HCT116 (cell line): ENCODE results near the gene C17orf114.

ENCODE experiments used
- ATAC-seq: fragments of 200-7000 bp; cut with Tn5 transposase; 2 replicates; pipeline ENCODE4 v1.9.1; 2020; ENCODE audit warnings: mild to moderate bottlenecking, moderate library complexity
- BruUV-seq: library from RNA; stranded (reverse); fragments of 400-500 nt; replicated peaks from 2 replicates; lab custom pipeline; 2021; lab: Mats Ljungman, UMichigan
- CTCF ChIA-PET: fragments of 300-600 bp; sonication (Branson Sonifier 250); formaldehyde crosslinking; loops from one replicate; lab custom pipeline; 2021; ENCODE audit warnings: antibody characterized with exemption; lab: Charles Lee
- POLR2A ChIA-PET: fragments of 300-600, 350-600 bp; sonication (Branson Sonifier 250); formaldehyde crosslinking; loops from one replicate; lab custom pipeline; 2021; ENCODE audit warnings: antibody characterized with exemption; lab: Charles Lee
- RAD21 ChIA-PET, 2 experiments: fragments of 300-600 bp; sonication (Branson Sonifier 250); formaldehyde crosslinking; loops; one replicate each; lab custom pipeline; 2023; ENCODE audit warnings: low total read pairs in 2 of 2; ENCODE audit not compliant: uncharacterized antibody in 2 of 2, unreplicated experiment in 2 of 2, low non-redundant PET in 1 of 2; lab: Charles Lee
- DNase-seq: peaks from one replicate; pipeline ENCODE4 v3.0.0-alpha.2; 2010; ENCODE audit warnings: low read depth, low spot score
- H2AFZ ChIP-seq: fragments of 200-600 bp; shearing (Covaris generic), sonication (generic); 2 replicates; pipeline ENCODE4 v1.6.1; 2017; ENCODE audit warnings: low read depth, mixed run types, mixed read lengths, antibody characterized with exemption, low read length; ENCODE audit not compliant: poor library complexity, severe bottlenecking
- H3K27ac ChIP-seq: 2 replicates; pipeline ENCODE4 v1.5.1; 2012; ENCODE audit warnings: low read depth, low read length
- H3K27me3 ChIP-seq: fragments of 200-600 bp; sonication (generic); 2 replicates; pipeline ENCODE4 v1.6.1; 2016; ENCODE audit warnings: mixed run types, low read length, mixed read lengths; ENCODE audit not compliant: insufficient read depth
- H3K36me3 ChIP-seq, 2 experiments: fragments of 200-500 bp in 1 of 2; fragments of 200-600 bp in 1 of 2; sonication (Bioruptor generic) in 1 of 2; sonication (generic) in 1 of 2; 2 replicates each; pipeline versions ENCODE4 v1.5.1 to v1.6.1; 2014 to 2016; ENCODE audit warnings: low read length in 2 of 2, inconsistent platforms in 1 of 2, mixed read lengths in 1 of 2, mixed run types in 1 of 2; ENCODE audit not compliant: insufficient read depth in 2 of 2, control insufficient read depth in 1 of 2
- H3K4me1 ChIP-seq, 2 experiments: fragments of 200-600 bp in 1 of 2; sonication (generic) in 1 of 2; 2 replicates each; pipeline versions ENCODE4 v1.5.1 to v1.6.1; 2012 to 2017; ENCODE audit warnings: low read length in 2 of 2, inconsistent platforms in 1 of 2, mild to moderate bottlenecking in 1 of 2, mixed read lengths in 1 of 2, mixed run types in 1 of 2, moderate library complexity in 1 of 2; ENCODE audit not compliant: insufficient read depth in 2 of 2, control insufficient read depth in 1 of 2
- H3K4me2 ChIP-seq: fragments of 200-600 bp; sonication (generic); 2 replicates; pipeline ENCODE4 v1.6.1; 2017; ENCODE audit warnings: mixed run types, low read length, mixed read lengths
- H3K4me3 ChIP-seq, 2 experiments: fragments of 200-600 bp in 1 of 2; sonication (generic) in 1 of 2; replicated peaks in 1 of 2; 2 replicates each; pipeline ENCODE4 v1.5.1; 2011 to 2016; ENCODE audit warnings: low read length in 2 of 2, control low read depth in 1 of 2, low read depth in 1 of 2, mild to moderate bottlenecking in 1 of 2, mixed read lengths in 1 of 2, mixed run types in 1 of 2
- H3K79me2 ChIP-seq: fragments of 200-600 bp; sonication (generic); 2 replicates; pipeline ENCODE4 v1.6.1; 2017; ENCODE audit warnings: mild to moderate bottlenecking, mixed run types, low read length, moderate library complexity, mixed read lengths; ENCODE audit not compliant: insufficient read depth
- H3K9ac ChIP-seq: fragments of 200-600 bp; sonication (generic); 2 replicates; pipeline ENCODE4 v1.6.1; 2016; ENCODE audit warnings: low read length, mixed read lengths
- H3K9me2 ChIP-seq: fragments of 200-600 bp; sonication (generic), shearing (Covaris generic); 2 replicates; pipeline ENCODE4 v1.6.1; 2017; ENCODE audit warnings: mixed run types, mild to moderate bottlenecking, moderate library complexity; ENCODE audit not compliant: insufficient read depth
- H3K9me3 ChIP-seq, 2 experiments: fragments of 200-500 bp in 1 of 2; fragments of 200-600 bp in 1 of 2; sonication (Bioruptor generic) in 1 of 2; sonication (generic) in 1 of 2; 2 replicates each; pipeline ENCODE4 v1.6.1; 2014 to 2017; ENCODE audit warnings: low read length in 2 of 2, mixed read lengths in 2 of 2, inconsistent platforms in 1 of 2, low read depth in 1 of 2, mild to moderate bottlenecking in 1 of 2, mixed run types in 1 of 2, moderate library complexity in 1 of 2; ENCODE audit not compliant: control insufficient read depth in 1 of 2, insufficient read depth in 1 of 2
- H4K20me1 ChIP-seq: fragments of 200-600 bp; sonication (generic), shearing (Covaris generic); 2 replicates; pipeline ENCODE4 v1.6.1; 2017; ENCODE audit warnings: mixed run types, mild to moderate bottlenecking, moderate library complexity; ENCODE audit not compliant: insufficient read depth
- CBX3 ChIP-seq: IDR thresholded peaks from 2 replicates; pipeline ENCODE4 v1.6.1; 2012; ENCODE audit warnings: low read depth
- EZH2phosphoT487 ChIP-seq: fragments of 200-600 bp; IDR thresholded peaks from 2 replicates; pipeline ENCODE4 v1.6.1; 2018; ENCODE audit warnings: antibody characterized with exemption, borderline replicate concordance
- FOSL1 ChIP-seq: IDR thresholded peaks from 2 replicates; pipeline ENCODE4 v1.6.1; 2012; ENCODE audit warnings: low read depth
- RAD21 ChIP-seq: IDR thresholded peaks from 2 replicates; pipeline ENCODE4 v1.6.1; 2012; ENCODE audit warnings: low read depth, mild to moderate bottlenecking
- SP1 ChIP-seq: IDR thresholded peaks from 2 replicates; pipeline ENCODE4 v1.6.1; 2012; ENCODE audit warnings: low read depth
- SRF ChIP-seq: IDR thresholded peaks from 2 replicates; pipeline ENCODE4 v1.6.1; 2012; ENCODE audit warnings: low read depth
- YY1 ChIP-seq: IDR thresholded peaks from 2 replicates; pipeline ENCODE4 v1.6.1; 2011; ENCODE audit warnings: low read length, low read depth, moderate library complexity, mild to moderate bottlenecking; ENCODE audit not compliant: insufficient replicate concordance; ENCODE audit errors: extremely low read depth
- ZNF274 ChIP-seq: fragments of 200-500 bp; sonication (Bioruptor generic); IDR thresholded peaks from 2 replicates; pipeline ENCODE4 v1.6.1; 2014; ENCODE audit warnings: mild to moderate bottlenecking, low read depth, low read length, inconsistent platforms
- intact Hi-C: fragments of 100-400 bp; cut with micrococcal nuclease; formaldehyde crosslinking; loops from 2 replicates; pipeline ENCODE4 v1.10.0; 2022
- TF ChIP-seq, protein P1 (sequence below), 3 experiments: fragments of 200-600 bp in 1 of 3; sonication (generic) in 1 of 3; IDR thresholded peaks in 2 of 3; conservative IDR thresholded peaks in 1 of 3; 2 replicates each; pipeline ENCODE4 v1.5.1; 2012 to 2017; ENCODE audit warnings: low read depth in 2 of 3, low read length in 2 of 3, antibody characterized with exemption in 1 of 3, borderline replicate concordance in 1 of 3, control low read depth in 1 of 3, mild to moderate bottlenecking in 1 of 3, mixed read lengths in 1 of 3, mixed run types in 1 of 3, moderate library complexity in 1 of 3; ENCODE audit not compliant: insufficient read depth in 1 of 3
- TF ChIP-seq, protein P2 (sequence below): IDR thresholded peaks from 2 replicates; pipeline ENCODE4 v1.6.1; 2011; ENCODE audit warnings: mild to moderate bottlenecking, low read length, moderate library complexity; ENCODE audit not compliant: insufficient replicate concordance; ENCODE audit errors: extremely low read depth
- TF ChIP-seq, protein P3 (sequence below): IDR thresholded peaks from 2 replicates; pipeline ENCODE4 v1.6.1; 2012; ENCODE audit warnings: low read depth

Gene C17orf114

DNA sequence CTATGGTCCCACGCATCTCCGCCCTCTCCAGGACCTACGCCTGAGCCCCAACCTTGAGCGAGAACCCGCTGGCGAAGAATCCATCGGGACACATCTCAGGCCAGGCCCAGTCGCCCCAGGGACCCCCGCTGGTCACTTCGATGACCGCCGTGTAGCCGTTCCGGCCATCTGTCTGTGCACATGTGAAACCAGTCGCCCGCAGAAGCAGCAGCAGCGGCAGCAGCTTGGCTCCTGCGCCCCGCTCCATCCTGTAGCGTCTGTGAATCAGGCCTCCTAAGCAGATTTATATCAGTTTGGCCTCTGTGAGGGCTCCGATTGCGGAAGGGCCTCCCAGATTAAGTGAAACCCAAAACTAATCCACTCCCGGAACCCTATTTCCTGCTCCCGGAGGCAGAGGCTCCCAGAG is 16.0 kb downstream of the C17orf114 start, which contains the start of gene VMO1 (continued):
- no peak for TF ChIP-seq ZNF274
- TF ChIP-seq CBX3, result no peak
- no peak for TF ChIP-seq YY1
- TF ChIP-seq, all 23 proteins: peak for 0

DNA sequence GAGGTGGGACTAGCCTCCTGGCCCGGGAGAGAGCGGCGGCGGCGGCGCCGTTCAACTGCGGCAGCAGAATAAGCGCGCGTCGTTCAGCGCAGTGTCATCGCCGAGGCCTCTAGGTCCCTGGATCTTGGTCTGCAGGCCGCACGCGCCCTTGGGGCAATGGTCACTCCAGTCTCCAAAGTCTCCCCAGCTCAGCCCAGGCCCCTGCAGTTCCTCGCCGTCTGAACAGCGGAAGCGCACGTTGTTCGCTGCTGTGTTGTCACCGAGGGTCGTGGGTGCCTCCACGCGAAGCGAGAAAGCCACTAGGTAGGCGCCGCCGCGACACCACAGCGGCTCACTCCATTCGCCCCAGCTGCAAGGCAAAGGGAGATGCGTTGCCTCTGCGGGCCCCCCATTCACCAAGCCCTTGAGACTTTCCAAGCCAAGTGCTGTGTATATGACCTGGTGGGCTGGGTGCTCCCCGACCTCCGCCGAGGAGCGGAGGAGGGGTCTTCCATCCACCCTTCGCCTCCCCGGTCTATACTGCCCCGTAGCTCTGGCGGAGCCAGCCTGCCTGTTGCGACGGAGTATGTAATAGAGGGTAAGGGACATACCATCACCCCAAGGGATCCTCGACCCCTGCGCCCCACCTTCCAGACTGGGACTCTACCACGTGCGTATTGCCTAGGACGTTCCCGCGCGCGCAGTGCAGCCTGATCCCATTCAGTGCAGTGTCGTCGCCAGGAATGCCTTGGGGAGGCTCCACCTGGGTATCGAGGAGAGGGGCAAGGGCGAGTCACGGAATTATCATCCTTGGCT is 16.6 kb downstream of the C17orf114 start:
- no peak overlapping the region for H3K27ac ChIP-seq
- BruUV-seq, result no TSS peak
- ChIA-PET RAD21 (no interaction called here), CTCF (no interaction called here), POLR2A (no interaction called here)
- H4K20me1 ChIP-seq, result no peaks in the 10 kb centered on the region
- H3K9me2 ChIP-seq, result no peaks in the 10 kb centered on the region
- H3K79me2 ChIP-seq, result peaks cover 8% of the 10 kb centered on the region; the same call in 1 of the 2 replicates
- H3K9ac ChIP-seq, result no peak overlapping the region
- ATAC-seq, result no peak
- H3K4me1 ChIP-seq, result peaks cover 19 to 32% of the 10 kb centered on the region in 2 experiments
- no peaks in the 10 kb centered on the region for H3K27me3 ChIP-seq
- H3K36me3 ChIP-seq, result no peaks in the 10 kb centered on the region
- TF ChIP-seq, protein P1, sequence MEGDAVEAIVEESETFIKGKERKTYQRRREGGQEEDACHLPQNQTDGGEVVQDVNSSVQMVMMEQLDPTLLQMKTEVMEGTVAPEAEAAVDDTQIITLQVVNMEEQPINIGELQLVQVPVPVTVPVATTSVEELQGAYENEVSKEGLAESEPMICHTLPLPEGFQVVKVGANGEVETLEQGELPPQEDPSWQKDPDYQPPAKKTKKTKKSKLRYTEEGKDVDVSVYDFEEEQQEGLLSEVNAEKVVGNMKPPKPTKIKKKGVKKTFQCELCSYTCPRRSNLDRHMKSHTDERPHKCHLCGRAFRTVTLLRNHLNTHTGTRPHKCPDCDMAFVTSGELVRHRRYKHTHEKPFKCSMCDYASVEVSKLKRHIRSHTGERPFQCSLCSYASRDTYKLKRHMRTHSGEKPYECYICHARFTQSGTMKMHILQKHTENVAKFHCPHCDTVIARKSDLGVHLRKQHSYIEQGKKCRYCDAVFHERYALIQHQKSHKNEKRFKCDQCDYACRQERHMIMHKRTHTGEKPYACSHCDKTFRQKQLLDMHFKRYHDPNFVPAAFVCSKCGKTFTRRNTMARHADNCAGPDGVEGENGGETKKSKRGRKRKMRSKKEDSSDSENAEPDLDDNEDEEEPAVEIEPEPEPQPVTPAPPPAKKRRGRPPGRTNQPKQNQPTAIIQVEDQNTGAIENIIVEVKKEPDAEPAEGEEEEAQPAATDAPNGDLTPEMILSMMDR (IDR thresholded peaks at IDR 0.05 in 2 of 3, conservative IDR thresholded peaks at IDR 0.05 in 1 of 3; ENCODE audit: borderline replicate concordance in 1 of 3, insufficient read depth in 1 of 3, low read depth in 2 of 3, low read length in 2 of 3), result no peak
- TF ChIP-seq, protein P2, sequence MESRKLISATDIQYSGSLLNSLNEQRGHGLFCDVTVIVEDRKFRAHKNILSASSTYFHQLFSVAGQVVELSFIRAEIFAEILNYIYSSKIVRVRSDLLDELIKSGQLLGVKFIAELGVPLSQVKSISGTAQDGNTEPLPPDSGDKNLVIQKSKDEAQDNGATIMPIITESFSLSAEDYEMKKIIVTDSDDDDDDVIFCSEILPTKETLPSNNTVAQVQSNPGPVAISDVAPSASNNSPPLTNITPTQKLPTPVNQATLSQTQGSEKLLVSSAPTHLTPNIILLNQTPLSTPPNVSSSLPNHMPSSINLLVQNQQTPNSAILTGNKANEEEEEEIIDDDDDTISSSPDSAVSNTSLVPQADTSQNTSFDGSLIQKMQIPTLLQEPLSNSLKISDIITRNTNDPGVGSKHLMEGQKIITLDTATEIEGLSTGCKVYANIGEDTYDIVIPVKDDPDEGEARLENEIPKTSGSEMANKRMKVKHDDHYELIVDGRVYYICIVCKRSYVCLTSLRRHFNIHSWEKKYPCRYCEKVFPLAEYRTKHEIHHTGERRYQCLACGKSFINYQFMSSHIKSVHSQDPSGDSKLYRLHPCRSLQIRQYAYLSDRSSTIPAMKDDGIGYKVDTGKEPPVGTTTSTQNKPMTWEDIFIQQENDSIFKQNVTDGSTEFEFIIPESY, result no peak
- no peak for TF ChIP-seq EZH2phosphoT487
- TF ChIP-seq FOSL1, result no peak
- no peak for TF ChIP-seq SRF
- TF ChIP-seq, protein P3, sequence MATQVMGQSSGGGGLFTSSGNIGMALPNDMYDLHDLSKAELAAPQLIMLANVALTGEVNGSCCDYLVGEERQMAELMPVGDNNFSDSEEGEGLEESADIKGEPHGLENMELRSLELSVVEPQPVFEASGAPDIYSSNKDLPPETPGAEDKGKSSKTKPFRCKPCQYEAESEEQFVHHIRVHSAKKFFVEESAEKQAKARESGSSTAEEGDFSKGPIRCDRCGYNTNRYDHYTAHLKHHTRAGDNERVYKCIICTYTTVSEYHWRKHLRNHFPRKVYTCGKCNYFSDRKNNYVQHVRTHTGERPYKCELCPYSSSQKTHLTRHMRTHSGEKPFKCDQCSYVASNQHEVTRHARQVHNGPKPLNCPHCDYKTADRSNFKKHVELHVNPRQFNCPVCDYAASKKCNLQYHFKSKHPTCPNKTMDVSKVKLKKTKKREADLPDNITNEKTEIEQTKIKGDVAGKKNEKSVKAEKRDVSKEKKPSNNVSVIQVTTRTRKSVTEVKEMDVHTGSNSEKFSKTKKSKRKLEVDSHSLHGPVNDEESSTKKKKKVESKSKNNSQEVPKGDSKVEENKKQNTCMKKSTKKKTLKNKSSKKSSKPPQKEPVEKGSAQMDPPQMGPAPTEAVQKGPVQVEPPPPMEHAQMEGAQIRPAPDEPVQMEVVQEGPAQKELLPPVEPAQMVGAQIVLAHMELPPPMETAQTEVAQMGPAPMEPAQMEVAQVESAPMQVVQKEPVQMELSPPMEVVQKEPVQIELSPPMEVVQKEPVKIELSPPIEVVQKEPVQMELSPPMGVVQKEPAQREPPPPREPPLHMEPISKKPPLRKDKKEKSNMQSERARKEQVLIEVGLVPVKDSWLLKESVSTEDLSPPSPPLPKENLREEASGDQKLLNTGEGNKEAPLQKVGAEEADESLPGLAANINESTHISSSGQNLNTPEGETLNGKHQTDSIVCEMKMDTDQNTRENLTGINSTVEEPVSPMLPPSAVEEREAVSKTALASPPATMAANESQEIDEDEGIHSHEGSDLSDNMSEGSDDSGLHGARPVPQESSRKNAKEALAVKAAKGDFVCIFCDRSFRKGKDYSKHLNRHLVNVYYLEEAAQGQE, result no peak
- no peak for TF ChIP-seq SP1
- TF ChIP-seq RAD21, result no peak
- no peak overlapping the region for H3K4me2 ChIP-seq
- DNase-seq, result no peak
- no peak overlapping the region for H3K4me3 ChIP-seq
- H2AFZ ChIP-seq, result no peak overlapping the region
- H3K9me3 ChIP-seq, result no peaks in the 10 kb centered on the region
- intact Hi-C loops, result no loop called here
